ENCODE data around the gene ZYG11A. TPM values are rescaled to one million over a fixed set of nuclear protein-coding genes. Genes with fewer than 3 reads are reported as not detected.

ZYG11A gene
- total RNA-seq, 1 donor from 2014 or later = under 0.01 TPM

GRCh38 chr1:52876843-52877242 lies 34.3 kb downstream of the ZYG11A start:
- DNase-seq (ENCODE audit: low read depth in 2 of 2) = no peak

DNA sequence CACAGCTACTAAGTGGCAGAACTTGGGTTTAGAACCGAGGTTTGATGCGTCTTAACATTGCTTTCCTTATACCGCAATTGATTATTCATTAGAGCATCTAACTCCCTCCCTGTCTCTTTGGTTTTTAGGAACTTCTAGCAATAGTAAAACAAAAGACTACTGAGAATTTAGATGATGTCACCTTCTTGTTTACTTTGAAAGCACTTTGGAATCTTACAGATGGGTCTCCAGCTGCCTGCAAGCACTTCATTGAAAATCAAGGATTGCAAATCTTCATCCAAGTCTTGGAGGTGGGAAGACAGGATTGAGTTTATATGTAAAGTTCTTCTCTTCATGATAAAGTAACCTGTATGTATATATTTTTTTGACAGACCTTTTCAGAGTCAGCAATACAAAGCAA lies 35.0 kb downstream of the ZYG11A start:
- no peak for DNase-seq (ENCODE audit: low read depth in 2 of 2)

DNA sequence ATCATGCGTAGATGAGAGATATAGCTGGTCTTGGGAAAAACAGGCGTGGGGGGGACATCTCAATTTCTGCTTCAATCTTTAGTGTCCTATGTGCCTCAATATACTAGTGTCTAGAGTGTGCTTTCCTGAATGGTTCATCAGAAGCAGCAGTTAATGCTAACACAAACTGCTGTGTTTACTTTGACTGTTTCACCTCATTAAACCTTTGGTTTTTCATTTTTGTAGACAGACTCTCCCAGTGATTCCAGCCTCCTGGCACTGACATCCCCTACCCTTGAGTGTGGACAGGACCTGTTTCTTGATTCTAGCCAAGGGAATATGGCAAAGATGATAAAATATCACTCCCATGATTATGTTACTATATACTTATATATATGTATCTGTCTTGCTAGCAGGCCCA lies 37.6 kb downstream of the ZYG11A start:
- DNase-seq (ENCODE audit: low read depth in 2 of 2) = no peak

GRCh38 chr1:52887483-52887882 lies 44.9 kb downstream of the ZYG11A start:
- no peak for DNase-seq (ENCODE audit: low read depth in 2 of 2)

- no peak for DNase-seq (ENCODE audit: low read depth in 2 of 2)
Observed at GRCh38 chr1:52892424-52893215, 50.1 kb downstream of the ZYG11A start.

DNA sequence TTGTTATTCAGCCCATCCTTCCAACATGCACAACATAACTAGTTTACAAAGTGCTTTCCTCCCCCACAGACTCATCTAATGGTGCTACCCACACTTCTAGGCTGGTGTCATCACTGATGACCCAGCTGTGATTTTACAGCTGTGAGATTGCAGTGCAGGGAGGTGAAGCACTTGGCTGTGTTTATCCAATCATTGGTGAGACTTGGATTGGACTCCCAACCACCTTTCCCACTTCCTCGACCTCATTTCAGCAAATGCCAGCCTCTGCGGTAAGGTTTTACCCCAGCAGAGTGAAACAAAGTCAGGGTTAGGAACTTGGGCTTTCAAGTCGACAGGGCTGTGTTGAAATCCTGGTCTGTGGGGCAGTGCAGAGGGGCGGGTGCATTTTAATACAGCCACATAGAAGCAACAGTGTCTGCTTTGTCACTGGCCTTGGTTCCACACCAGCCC lies 56.9 kb downstream of the ZYG11A start:
- DNase-seq (ENCODE audit: low read depth in 2 of 2) = no peak

DNA sequence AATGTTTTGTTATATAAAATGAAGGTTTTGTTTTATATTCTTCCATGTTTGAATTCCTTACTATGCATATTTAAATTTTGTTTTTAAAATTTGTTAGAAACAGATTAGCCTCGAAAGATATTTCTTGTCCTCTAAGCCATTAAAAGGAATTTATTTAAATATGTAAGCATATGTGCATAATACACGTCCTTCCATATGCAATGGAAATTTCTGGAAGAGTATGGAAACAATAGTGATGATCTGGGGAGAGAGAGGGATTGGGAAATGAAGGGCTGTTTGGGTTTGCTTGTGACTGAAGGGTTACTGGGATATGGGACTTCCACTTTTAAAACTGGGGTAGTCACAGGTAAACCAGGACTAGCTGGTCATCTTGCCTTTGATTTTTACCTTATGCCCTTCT lies 57.8 kb downstream of the ZYG11A start:
- no peak for DNase-seq (ENCODE audit: low read depth in 2 of 2)

- DNase-seq (ENCODE audit: low read depth in 2 of 2) = no peak
Observed at GRCh38 chr1:52901384-52901783, 58.8 kb downstream of the ZYG11A start.

- no peak for DNase-seq (ENCODE audit: low read depth in 2 of 2)
Observed at GRCh38 chr1:52904208-52904926, 61.8 kb downstream of the ZYG11A start.

- DNase-seq (ENCODE audit: low read depth in 2 of 2) = peak; percentile 35 to 59
Observed at GRCh38 chr1:52904927-52905698, 62.6 kb downstream of the ZYG11A start.

- DNase-seq (ENCODE audit: low read depth in 2 of 2) = peak in 1 of 2 donors; percentile 13
Observed at GRCh38 chr1:52906135-52906603, 63.6 kb downstream of the ZYG11A start.

DNA sequence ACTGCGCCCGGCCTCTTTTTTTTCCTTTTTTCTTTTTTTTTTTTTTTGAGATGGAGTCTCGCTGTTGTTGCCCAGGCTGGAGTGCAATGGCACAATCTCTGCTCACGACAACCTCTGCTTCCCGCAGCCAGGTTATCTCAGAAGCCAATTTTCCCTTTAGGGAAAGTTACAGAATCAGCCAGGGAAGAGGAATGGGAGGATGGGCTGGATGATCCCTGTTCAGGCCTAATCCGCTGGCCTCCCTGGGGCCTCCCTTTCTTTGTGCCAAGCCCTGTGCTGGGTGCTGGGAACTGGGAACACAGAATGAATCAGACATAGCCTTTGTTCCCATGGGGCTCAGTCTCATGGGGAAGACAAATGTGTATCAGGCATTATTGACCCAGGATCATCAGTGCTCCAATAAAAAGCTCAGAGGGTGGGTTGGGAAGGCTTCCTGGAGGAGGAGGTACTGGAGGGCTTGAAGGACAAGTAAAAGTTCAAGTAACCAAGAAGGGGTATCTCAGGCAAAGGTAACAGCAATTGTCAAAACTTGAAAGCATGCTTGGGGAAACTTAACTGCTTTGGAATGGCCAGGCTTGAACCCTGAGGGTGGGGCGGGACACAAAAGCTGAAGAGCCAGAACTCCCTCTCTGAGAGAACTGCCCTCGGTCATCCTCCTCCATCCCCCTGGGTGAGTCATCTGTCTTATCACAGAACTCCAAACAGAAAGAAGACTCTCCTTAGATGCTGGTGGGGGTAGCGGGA lies 64.7 kb downstream of the ZYG11A start:
- no peak for DNase-seq (ENCODE audit: low read depth in 2 of 2)

GRCh38 chr1:52907812-52908153 lies 65.2 kb downstream of the ZYG11A start:
- DNase-seq (ENCODE audit: low read depth in 2 of 2) = no peak

GRCh38 chr1:52911541-52911940 lies 69.0 kb downstream of the ZYG11A start:
- DNase-seq (ENCODE audit: low read depth in 2 of 2) = no peak

- no peak for DNase-seq (ENCODE audit: low read depth in 2 of 2)
Observed at GRCh38 chr1:52913014-52913413, 70.5 kb downstream of the ZYG11A start.

DNA sequence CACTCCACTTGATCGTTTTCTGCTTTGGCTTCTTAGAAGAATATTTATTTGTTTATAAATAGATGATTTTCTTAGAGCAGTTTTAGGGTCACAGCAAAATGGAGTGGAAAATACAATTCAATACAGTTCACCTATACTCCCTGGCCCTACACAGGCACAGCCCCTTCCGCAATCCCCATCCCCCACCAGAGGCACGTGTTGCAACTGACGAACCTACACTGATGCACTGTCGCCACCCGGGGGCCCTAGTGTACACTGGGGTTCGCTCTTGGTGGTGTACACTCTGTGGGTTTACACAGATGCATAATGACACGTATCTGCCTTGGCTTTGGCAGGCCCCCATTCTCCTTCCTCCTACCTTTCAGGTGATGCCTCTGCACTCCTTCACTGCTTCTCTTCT lies 71.0 kb downstream of the ZYG11A start:
- no peak for DNase-seq (ENCODE audit: low read depth in 2 of 2)

DNA sequence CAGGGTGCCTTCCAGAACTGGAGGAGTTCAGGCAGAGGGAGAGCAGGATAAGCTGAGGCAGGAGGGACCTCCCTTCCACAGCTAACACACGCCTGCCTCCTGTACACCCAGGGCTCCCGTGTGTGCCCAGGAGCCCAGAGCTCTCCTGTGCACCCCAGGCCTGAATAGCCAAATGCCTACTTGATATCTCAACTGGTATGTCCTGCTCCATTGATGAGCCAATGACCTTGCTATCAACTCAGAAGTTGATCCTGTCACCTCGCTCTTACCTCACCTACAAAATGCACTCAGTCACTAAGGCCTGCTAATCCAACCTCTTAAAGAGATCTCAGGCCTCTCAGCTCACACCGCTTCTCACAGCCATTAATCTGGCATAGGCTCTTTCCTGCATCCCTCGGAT lies 71.9 kb downstream of the ZYG11A start:
- no peak for DNase-seq (ENCODE audit: low read depth in 2 of 2)

DNA sequence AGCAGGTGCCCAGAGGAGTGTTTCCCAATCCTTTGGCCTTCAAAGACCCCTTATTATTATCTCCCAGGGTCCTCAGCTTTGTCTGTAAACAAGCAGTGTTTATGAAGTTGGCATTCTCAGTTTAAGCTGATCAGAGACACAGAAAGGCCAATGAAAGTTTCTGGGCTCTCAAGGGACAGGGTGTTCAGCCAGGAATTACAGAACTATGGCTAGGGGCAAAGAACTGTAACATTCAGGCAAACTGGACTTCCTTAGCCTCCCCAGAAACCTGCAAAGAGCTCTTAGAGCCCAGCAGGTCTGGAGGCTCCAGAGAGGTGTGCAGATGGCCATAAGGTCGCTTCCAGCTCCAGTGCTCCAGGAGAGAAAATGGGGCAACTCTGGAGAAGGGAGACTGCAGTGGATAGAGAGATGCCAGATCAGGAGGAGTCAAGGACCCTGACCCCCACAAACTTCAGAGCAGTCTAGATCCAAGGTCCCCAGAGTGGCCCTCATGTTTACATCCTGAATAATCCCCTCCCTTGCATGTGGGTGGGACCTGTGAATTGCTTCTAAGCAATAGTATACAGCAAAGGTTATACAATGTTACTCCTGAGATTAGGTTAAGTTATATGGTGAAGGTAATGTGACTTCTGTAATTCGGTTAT lies 72.8 kb downstream of the ZYG11A start:
- no peak for DNase-seq (ENCODE audit: low read depth in 2 of 2)

DNA sequence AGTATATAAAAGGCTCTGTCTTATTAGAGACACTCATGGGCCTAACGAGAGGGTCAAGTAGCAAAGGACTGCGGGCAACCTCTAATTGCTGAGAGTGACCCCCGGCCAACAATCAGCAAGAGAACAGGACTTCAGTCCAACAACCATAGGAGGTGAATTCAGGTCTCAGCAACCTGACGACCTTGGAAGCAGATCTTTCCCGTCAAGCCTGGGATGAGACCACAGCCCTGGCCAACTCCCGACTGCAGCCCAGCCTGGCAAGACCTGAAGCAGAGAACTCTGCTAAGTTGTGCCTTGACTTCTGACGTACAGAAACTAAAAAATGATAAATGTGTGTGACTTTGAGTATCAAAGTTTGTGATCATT lies 73.3 kb downstream of the ZYG11A start:
- no peak for DNase-seq (ENCODE audit: low read depth in 2 of 2)

DNA sequence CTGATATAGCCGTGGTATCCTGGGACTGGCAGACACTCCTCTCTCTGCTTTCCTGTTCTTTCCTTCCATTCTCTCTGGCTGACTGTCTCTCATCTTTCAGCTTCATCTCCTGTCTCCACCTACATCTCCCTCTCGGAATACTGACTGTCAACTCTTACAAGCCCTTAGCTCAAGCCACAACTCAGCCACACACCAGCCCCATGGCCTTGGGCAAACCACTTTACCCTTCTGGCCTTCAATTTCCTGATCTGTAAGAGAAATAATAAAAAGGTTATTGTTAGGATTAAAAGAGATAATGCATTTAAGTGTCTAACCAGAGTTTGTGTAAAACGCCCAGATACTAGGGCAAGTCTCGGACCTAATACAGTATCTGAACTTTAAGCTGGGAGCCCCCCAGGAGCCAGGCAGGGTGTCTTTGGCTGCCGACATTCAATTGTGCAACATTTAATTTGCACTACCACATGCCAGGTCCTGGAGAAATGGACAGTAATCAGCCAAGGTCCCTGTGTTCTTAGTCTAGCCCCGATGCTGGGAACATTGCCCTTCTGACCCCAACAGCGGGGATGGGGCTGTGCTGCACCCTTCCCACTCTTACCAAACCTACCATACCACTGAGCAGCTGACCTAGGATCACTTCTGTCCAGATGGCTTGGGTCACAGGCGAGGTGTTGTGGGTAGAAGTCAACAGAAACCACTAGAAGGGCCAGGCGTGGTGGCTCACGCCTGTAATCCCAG lies 73.8 kb downstream of the ZYG11A start:
- DNase-seq (ENCODE audit: low read depth in 2 of 2) = no peak
